Fibroblast of gingiva (primary cell): ENCODE results near the gene TPD52L2.
"Not testable (repeated sequence)": the region's sequence is repeated elsewhere in the genome, so short reads cannot be mapped to it uniquely, and the experiment has no call there.

Source experiments
- DNase-seq: peaks from one replicate; pipeline ENCODE4 v3.0.0-alpha.2; 2011; ENCODE audit warnings: low read depth

Gene TPD52L2

DNA sequence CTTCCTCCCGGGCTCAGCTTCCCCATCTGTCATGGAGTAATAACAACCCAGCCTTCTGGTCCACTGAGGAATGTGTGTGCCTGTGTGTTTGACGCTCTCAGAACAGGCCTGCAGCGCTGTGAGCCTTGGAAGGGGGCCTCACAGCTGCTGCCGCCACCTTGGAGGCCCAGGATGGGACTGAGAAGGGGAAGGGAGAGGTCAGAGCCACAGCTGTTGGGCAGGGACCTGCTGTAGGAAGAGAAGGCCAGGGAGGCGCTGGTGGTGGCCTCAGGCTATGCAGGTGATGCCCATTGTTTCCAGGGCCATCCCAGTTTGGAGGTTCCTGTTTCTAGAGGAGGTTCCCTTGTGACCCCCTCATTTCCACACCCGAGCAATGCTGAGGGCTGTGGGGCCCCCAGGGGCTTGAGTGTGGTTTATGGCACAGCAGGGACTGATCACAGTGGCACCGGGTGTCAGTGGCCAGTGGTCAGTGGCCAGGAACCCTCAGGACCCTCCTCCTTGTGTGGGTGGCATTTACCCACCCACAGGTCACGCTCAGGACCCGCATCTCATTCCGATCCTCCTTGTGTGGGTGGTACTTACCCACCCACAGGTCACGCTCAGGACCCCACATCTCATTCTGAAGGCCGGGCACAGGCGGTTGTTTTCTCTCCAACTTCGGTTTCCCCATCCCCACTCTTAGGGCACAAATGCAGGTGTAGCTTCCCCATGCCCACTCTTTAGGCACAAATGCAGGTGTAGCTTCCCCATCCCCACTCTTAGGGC is 14.0 kb downstream of the TPD52L2 start:
- no peak for DNase-seq

DNA sequence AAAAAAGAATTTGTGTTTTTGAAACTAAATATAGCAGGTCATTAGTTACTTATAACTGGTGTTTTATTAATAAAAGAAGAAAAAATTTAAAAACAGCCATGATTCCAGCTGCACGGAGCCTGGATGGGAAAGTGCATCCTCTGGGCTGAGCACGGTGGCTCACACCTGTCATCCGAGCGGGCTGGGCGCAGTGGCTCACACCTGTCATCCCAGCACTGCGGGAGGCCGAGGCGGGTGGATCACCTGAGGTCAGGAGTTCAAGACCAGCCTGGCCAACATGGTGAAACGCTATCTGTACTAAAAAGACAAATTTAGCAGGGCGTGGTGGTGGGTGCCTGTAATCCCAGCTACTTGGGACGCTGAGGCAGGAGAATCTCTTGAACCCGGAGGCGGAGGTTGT is 15.8 kb downstream of the TPD52L2 start:
- DNase-seq: not testable (repeated sequence)

DNA sequence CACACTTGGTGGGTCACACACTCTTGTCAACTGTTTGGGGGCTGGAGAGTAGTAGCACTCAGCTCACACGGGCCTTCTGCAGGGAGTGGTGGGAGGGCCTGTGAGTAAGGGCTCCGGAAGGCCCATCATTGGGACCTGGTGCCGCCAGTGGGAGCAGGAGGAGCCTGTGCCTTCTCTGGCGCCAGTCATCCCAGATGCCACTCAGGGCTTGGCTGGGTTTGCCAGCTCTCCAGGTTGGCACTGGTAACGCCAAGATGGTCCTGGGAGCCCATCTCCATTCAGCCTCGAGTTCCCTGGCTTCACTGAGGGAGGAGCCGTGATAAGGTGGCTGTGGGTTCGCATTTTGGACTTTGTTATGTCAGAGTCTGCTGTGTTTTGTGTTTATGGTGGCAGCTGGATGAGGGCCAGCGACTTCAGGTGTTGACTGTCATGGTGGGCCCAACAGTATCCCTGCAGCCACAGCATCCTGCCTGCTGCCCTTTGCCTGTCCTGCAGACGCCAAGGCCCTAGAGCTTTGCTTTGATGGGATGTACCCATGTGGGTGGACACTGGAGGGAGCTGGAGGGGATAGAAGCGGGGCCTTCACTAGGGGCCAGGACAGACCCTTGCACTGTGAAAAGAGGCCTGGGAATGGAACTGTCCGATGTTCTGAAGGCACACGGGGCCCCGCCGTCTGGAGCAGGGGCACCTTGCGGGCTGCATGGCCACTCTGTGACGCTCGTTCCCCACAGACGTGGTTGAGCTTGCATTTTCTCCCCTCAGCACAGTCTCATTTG is 16.6 kb downstream of the TPD52L2 start:
- DNase-seq: no peak

DNA sequence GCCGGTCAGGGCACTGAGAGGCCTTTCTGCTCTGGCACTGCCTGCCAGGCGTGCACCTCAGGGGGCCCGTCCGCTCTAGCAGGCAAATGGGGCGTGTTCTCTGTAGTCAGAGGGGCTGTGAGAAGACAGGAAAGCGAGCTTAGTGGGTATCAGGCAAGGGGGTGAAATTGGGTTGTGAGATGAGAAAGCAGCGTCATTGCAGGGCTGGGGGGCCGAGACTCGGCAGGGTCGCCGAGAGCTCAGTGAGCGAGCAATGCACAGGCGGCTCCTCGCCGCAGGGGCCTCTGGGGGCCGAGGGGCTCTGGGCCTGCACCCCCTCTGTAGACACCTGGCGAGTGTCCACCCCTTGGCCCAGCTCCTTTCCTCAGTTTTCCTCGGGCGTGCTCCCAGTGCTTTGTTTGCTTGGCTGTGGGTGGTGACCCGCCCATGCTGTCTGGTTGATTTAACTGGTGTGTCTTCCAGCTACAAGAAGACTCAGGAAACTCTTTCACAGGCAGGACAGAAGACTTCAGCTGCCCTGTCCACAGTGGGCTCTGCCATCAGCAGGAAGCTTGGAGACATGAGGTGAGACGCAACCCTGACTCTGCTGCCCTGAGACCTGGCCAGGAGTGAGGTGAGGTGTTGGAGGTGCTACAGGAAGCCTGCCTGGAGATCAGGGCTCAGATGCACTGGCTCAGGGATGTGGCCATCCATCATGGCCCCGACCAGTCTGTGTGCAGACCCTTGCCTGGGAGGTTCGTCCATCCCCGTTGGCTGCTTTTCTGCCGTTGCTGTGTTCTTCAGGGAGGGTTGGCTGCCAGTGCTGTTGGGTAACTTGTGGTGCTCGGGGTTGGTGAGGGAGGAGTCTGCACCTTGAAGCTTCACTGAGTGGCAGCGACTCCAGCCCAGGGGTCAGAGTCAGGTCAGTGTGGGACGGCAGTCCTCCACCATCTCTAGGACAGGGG is 17.5 kb downstream of the TPD52L2 start:
- DNase-seq: no peak

- DNase-seq: no peak
Measured at GRCh38 chr20:63883201-63883593, 18.1 kb downstream of the TPD52L2 start.

GRCh38 chr20:63884506-63885263 is 19.6 kb downstream of the TPD52L2 start:
- no peak for DNase-seq

GRCh38 chr20:63885264-63886053 is 20.4 kb downstream of the TPD52L2 start:
- DNase-seq: no peak

DNA sequence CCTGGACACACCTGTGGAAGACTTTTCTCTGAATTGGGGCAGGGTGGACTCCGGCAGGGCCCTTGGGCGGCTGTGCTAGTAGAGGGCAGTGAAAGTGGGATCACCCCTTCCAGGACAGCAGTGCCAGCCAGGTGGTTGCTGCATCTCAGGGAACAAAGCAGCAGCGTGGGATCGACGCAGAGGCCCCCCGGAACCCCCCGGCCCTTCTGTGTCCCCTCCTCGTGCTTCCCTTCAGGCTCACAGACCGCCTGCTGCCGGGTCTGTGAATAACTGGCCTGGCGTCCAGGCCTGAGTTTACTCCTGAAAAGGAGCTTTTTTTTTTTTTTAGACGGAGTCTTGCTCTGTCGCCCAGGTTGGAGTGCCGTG is 21.0 kb downstream of the TPD52L2 start:
- no peak for DNase-seq

DNA sequence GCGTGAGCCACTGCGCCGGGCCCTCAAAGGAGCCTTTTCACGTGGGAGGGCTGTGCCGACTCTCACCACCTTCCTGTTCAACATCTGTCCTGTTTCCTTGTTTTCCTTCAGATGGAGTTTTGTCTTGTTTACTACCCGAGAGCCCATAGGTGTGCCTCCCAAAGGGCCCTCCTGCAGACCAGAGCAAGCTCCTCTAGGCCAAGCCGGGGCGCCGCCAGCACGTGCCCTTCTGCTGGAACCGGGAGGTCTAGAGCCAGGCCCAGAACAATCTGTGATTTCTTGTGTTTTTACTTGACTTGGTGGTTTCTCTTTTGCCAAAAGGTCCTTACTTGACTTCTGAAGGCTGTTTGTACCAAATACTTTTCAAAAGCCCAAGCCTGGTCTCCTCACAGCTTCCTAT is 21.9 kb downstream of the TPD52L2 start:
- no peak for DNase-seq

DNA sequence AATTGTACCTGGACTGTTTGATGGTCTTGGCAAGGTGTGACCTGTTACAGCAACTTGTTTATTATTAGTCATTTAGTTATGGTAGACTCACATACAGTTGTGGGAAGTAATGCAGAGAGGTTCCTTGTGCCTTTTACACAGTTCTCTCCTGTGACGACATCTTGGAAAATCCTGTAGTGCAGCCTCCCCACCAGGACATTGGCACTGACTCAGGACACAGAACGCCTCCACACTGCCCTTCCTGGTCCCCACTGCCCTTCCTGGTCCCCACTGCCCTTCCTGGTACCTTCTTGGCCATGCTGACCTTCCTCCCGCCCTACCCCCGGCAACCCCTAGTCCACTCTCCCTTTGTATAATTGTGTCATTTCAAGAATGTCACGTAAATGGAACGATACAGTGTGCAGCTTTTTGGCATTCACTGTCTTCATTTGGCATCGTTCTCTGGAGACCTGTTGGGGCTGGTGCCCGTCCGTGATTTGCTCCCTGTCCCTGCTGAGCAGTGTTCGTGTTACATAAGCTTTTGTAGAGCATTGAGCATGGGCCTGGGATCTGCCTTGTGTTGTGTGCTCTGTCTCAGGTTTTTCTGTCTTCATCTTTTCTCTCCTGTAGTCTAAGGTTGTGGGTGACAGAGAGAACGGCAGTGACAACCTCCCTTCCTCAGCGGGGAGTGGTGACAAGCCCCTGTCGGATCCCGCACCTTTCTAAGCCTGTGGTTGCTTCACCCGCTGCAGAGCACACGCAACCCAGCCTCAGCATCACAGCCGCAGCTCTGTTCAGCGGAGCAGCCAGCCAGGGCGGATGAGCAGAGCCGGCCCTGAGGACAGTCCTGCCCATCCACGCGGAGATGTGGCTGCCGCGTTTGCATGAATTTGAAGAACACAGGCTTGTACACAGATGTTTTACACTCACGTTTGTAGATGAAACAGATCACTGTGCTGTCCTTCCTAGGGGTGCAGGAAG is 24.5 kb downstream of the TPD52L2 start:
- no peak for DNase-seq

DNA sequence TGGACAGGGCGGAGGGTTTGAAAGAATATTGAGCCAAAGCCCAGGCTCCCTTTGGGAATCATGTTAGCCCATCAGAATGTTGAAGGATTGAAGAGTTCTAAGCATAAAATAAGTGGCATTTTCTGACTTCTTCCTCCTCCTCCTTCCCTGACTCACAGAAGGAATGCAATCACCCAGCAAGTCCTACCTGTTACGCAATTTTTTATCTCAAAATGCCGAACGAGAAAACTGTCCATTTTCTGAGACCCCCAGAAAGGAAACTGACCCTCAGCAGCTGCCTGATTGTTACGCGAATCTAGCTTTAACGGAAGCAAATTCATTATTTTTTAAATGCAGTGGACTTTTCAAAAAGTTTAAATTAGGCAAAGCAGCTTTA is 25.1 kb downstream of the TPD52L2 start:
- no peak for DNase-seq

DNA sequence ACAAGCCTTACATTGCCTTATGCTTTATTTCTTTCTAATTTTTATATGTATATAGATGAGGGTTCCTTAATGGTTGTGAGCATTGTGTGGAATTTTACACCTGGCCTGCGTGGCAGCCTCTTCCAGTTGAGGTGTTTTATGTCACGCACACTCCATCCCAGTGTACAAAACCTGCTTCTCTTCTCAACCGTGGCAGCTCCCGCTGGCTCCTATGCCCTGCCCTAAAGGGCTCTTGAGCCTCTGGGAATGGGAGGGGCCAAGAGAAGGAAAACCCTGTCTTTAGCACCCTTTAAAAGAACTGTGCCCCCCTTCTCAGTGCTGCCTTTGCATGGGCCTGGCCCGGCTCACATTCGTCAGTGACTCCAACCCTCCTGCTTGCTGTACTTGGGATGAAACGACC is 25.5 kb downstream of the TPD52L2 start:
- no peak for DNase-seq

DNA sequence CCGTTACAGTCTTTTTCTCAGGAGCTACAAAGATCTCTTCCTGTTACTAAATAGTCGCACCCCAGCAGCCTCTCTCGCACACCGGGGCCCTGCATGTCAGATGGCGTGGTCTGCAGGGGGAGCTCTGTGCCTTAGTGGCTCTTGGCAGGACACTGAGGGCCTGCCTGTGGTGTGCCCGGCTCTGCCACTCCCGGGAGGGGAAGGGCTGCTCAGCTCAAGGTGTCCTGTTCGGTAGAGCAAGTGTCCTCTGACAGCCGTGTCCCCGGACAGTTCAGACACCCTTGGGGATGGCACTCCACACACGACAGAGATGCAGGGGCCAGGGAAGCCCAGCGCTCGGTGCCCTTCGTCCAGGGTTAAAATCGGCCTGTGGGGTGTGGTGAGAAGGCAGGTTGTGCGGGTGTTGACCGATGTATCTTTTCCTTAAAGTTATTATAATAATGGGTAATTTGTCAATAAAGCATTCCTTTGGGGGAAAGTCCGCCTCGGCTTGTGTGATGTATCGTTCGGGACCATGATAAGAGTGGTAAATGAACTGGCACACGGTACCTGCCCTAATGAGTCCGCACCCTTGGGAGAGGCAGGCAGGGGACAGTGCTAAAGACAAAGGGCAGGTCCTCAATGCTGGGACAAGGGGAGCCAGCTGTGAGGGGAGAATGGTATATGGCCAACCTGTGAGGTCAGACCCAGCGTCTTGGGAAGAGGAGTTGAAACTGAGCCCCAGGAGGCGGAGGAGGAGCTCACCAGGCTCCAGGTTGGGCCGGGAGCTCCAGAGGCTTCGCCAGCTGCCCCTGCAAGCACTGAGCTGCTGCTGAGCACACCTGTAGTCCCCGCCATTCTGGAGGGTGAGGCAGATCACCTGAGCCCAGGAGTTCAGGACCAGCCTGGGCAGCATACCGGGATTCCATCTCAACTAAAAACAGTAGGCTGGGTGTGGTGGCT is 26.3 kb downstream of the TPD52L2 start:
- no peak for DNase-seq

- no peak for DNase-seq
Measured at GRCh38 chr20:63892402-63892801, 27.3 kb downstream of the TPD52L2 start.

- no peak for DNase-seq
Measured at GRCh38 chr20:63893999-63894357, 28.9 kb downstream of the TPD52L2 start.

- peak; percentile 91 for DNase-seq
Measured at GRCh38 chr20:63894358-63895201, 29.5 kb downstream of the TPD52L2 start, which contains the start of gene DNAJC5. DNAJC5 (plus strand) TSS chr20:63895126; CDS start chr20:63928346, 33,220 bp downstream.

DNA sequence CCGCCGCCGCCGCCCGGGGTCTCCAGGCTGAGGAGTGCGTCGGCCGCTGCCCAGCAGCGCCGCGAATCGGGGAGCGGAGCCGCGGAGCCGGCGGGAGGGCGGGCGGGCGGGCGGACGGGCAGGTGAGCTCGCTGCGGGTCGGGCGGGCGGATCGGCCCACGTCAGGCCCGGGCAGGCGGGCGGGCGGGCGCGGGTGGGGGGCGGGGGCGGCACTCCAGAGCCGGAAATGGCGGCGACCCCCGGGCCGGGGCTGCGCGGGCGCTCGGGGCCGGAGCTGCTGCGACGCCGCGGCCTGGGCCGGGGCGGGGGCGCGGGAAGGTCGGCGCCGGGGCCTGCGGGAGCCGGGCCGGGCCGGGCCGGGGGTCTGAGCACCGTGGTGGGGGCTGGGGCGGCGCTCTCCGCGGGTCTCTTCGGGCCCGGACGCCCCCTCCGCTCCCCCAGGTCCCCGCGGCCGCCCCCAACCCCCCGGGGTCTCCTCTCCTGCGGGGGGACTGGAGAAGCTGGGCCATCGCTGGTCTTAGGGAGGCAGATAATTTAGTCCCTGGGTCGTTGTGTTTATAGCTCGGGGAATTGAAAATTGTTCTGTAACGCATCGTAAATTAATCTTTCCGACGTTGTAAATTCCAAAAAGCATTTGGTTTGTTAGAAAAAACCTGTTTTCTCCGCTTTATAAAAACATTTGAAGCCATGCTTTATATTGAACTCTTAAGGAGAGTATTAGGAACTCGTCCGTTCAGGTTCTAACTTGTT is 30.3 kb downstream of the TPD52L2 start:
- DNase-seq: no peak
